Smooth muscle cell of the umbilical artery (primary cell): ENCODE data around the gene GCLM. TPM values are rescaled to one million over a fixed set of nuclear protein-coding genes. Genes with fewer than 3 reads are reported as not detected.

Experiments
- total RNA-seq: library from RNA; depleted of rRNA; stranded (reverse); fragments of >200 nt; gene quantifications from 2 replicates; pipeline ENCODE4 v1.2.3, GENCODE V29; 2014

GCLM gene, protein sequence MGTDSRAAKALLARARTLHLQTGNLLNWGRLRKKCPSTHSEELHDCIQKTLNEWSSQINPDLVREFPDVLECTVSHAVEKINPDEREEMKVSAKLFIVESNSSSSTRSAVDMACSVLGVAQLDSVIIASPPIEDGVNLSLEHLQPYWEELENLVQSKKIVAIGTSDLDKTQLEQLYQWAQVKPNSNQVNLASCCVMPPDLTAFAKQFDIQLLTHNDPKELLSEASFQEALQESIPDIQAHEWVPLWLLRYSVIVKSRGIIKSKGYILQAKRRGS
- 16.9 and 19.7 TPM in 2 replicates for total RNA-seq

DNA sequence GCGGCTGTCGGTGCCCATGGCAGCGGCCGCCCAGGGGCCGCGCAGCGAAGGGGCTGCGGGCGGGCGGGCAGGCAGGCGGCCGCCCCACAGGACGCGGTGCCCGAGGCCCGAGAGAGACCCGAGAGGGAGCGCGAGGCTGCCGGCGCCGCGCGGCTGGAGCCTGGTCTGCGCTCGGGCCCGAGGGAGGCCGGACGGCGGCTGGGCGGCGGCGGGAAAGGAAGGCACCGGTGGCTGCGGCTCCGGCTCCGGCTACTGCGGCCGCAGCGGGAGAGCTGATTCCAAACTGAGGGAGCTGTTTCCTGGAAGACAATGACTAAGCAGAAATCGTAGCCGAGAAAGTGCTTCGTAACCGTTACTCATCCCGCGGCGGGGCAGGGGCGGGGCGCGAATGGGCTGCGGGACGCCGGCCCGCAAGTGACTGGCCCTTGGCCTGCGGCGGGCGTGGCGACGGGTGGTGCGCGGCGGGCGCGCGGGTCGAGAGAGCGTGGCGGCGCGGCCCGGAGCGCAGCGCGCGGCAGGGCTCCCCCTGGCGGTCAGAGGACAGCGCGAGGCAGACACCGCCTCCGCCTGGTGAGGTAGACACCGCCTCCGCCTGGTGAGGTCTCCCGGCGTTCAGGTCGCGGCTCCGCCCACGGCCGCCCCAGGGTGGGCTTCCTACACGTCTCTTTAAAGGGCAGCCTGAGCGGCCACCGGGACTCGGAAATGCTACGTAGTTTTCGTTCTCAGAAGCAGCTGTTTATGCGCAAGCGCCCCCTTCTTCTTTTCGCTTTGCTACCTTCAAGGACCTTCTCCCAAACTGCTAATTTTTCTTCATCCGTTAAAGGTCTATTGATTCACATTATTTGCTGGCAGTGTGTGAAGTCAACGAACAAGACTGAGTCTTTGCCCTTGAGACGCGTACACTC lies at the start of gene GCLM:
Gene GCLM (minus strand): TSS at position 285 of the 905 bp plus-strand sequence. CDS start 267 bp downstream, at position 18.

DNA sequence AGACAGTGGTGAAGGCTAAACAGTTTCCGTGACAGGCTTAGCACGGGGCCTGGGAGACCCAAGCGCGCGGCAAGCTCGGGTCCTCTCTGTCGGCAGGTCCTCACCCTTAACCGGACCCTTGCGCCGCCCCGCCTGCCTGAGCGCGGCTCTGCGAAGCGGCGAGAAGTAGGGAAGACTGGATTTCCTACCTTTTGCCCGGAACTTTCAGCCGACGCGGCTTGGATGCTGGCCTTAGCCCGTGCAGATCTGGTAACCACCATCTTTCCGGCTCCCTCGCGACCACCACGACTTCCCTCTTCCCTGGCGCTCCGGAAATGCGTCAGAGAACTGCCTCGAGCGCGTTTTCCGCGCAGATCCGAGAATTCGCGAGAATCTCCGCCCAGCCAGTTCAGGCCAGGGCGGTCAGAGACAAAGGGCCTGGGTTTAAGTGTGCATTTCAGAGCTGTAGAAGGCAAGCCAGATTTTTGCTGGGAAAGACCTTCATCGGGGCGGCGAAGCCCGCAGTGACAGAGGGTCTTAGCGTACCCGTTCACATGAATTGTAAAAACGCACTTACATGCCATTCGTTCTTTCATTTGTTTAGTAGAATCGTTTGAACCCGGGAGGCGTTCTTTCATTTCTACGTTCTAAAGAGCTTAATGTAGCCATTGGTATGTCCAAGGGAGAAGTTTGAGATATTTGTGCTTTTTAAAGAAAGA lies 30.2 kb downstream of the GCLM start, which contains the start of gene DNTTIP2:
Gene DNTTIP2 (minus strand): TSS at position 318 of the 698 bp plus-strand sequence. CDS start 58 bp downstream, at position 260.

Other genes starting within 250 kb of the GCLM start
- gene BCAR3, start 227.6 kb downstream of the GCLM start, total RNA-seq: 25.5 and 77.1 TPM in 2 replicates
- 26.1 and 38.7 TPM in 2 replicates for gene DNTTIP2, start 30.2 kb downstream of the GCLM start, total RNA-seq
- 0.30 and 0.51 TPM in 2 replicates for gene ABCA4, start 211.7 kb upstream of the GCLM start, total RNA-seq